Measurements from ENCODE around the gene ITPRIPL1. TPM values are rescaled to one million over a fixed set of nuclear protein-coding genes. Genes with fewer than 3 reads are reported as not detected.
A peak's percentile ranks its signal among the peaks of the same experiment; 100 is the strongest.

ITPRIPL1 gene
- total RNA-seq, 1 experiment from 2014 or later: 1.7 TPM

- TF ChIP-seq, protein P1, sequence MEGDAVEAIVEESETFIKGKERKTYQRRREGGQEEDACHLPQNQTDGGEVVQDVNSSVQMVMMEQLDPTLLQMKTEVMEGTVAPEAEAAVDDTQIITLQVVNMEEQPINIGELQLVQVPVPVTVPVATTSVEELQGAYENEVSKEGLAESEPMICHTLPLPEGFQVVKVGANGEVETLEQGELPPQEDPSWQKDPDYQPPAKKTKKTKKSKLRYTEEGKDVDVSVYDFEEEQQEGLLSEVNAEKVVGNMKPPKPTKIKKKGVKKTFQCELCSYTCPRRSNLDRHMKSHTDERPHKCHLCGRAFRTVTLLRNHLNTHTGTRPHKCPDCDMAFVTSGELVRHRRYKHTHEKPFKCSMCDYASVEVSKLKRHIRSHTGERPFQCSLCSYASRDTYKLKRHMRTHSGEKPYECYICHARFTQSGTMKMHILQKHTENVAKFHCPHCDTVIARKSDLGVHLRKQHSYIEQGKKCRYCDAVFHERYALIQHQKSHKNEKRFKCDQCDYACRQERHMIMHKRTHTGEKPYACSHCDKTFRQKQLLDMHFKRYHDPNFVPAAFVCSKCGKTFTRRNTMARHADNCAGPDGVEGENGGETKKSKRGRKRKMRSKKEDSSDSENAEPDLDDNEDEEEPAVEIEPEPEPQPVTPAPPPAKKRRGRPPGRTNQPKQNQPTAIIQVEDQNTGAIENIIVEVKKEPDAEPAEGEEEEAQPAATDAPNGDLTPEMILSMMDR (IDR thresholded peaks at IDR 0.05; ENCODE audit: unreplicated experiment): no peak
- Mint-ChIP-seq H3K27me3 (ENCODE audit: unreplicated experiment) (peaks cover 50% of the 10 kb centered on the region), H3K27ac (ENCODE audit: unreplicated experiment) (no peak overlapping the region), H3K36me3 (ENCODE audit: insufficient read depth, unreplicated experiment) (peaks cover 12% of the 10 kb centered on the region), H3K9me3 (ENCODE audit: low read depth, unreplicated experiment) (no peaks in the 10 kb centered on the region), H3K4me3 (ENCODE audit: low read depth, unreplicated experiment) (no peak overlapping the region), H3K4me1 (ENCODE audit: low read depth, unreplicated experiment) (no peaks in the 10 kb centered on the region)
- intact Hi-C loops (cut with micrococcal nuclease; ENCODE audit: unreplicated experiment): no loop called here
- BruUV-seq (replicated peaks): no TSS peak
- DNase-seq: no peak
- CTCF ChIA-PET: no interaction called here
Measured at GRCh38 chr2:96318723-96319122, 6.4 kb upstream of the ITPRIPL1 start.

DNA sequence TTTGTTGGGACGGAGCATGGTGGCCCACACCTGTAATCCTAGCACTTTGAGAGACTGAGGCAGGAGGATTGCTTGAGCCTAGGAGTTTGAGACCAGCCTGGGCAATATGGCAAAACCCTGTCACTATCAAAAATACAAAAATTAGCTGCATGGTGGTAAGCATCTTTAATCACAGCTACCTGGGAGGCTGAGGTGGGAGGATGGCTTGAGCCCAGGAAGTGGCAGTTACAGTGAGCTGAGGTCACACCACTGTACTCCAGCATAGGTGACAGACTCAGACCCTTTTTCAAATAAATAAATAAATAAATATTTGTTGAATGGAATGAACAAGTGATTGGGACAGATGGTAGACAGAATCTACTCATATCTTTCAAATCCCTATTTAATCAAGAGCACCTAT lies 5.7 kb upstream of the ITPRIPL1 start:
- TF ChIP-seq, protein P1 (IDR thresholded peaks at IDR 0.05; ENCODE audit: unreplicated experiment): no peak
- H3K27me3 Mint-ChIP-seq (ENCODE audit: unreplicated experiment): peaks cover 50% of the 10 kb centered on the region
- peaks cover 12% of the 10 kb centered on the region for H3K36me3 Mint-ChIP-seq (ENCODE audit: insufficient read depth, unreplicated experiment)
- no peak overlapping the region for H3K4me3 Mint-ChIP-seq (ENCODE audit: low read depth, unreplicated experiment)
- CTCF ChIA-PET: no interaction called here
- H3K27ac Mint-ChIP-seq (ENCODE audit: unreplicated experiment): no peak overlapping the region
- no peak for DNase-seq
- no TSS peak for BruUV-seq (replicated peaks)
- H3K4me1 Mint-ChIP-seq (ENCODE audit: low read depth, unreplicated experiment): no peaks in the 10 kb centered on the region
- no peaks in the 10 kb centered on the region for H3K9me3 Mint-ChIP-seq (ENCODE audit: low read depth, unreplicated experiment)
- intact Hi-C loops (cut with micrococcal nuclease; ENCODE audit: unreplicated experiment): no loop called here

- DNase-seq: no peak
- Mint-ChIP-seq H3K27me3 (ENCODE audit: unreplicated experiment) (peaks cover 50% of the 10 kb centered on the region), H3K4me1 (ENCODE audit: low read depth, unreplicated experiment) (no peaks in the 10 kb centered on the region), H3K36me3 (ENCODE audit: insufficient read depth, unreplicated experiment) (peaks cover 19% of the 10 kb centered on the region), H3K27ac (ENCODE audit: unreplicated experiment) (no peak overlapping the region), H3K4me3 (ENCODE audit: low read depth, unreplicated experiment) (no peak overlapping the region), H3K9me3 (ENCODE audit: low read depth, unreplicated experiment) (no peaks in the 10 kb centered on the region)
- CTCF ChIA-PET: interaction anchor here (1.6 kb wide), 1 partner anchor 21 kb away, joined by 6 read pairs; no protein-coding TSS in a partner anchor
- intact Hi-C loops (cut with micrococcal nuclease; ENCODE audit: unreplicated experiment): no loop called here
- TF ChIP-seq, protein P1 (IDR thresholded peaks at IDR 0.05; ENCODE audit: unreplicated experiment): no peak
- BruUV-seq (replicated peaks): no TSS peak
Measured at GRCh38 chr2:96320326-96320725, 4.8 kb upstream of the ITPRIPL1 start.

DNA sequence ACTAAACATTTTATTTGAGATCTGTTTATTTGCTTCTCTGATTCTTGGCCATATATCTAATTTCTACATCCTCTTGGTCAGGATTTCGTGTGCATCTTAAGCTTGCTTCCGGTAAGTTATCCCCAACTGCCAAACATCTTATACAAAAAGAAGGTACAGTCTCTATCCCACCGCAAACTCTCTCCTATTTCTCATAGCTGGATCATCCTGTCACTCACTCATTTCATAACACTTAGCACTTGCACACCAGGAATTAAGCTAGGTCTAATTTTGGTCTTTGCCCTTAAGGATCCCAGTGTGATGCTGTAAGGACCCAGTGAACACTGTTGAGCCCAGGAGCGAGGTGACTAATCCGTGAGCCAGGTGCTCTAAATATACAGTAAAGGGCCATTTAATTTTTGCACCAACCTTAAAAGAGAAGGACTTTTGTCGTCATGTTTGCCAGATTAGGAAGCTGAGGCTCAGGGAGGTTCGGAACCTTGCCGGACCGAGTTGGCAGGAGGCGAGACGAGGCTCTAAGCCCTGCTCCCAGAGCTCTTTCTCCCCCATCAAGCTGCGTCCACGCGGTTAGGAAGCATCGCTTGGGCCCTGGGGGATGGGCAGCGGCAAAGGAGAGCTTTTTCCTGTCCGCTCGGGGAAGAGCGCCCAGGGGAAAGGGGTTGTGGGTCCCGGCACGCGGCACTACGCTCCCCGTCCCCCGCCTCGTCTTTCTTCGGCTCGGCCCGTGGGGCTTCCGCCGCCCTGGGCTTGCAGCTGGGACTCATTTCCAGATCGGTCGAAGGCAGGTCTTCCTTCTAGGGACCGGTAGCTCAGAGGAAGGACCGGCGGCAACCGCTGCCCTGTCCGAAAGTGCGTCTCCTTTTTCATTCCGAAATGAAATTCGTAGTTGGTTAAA lies 4.1 kb upstream of the ITPRIPL1 start:
- no TSS peak for BruUV-seq (replicated peaks)
- no peaks in the 10 kb centered on the region for H3K9me3 Mint-ChIP-seq (ENCODE audit: low read depth, unreplicated experiment)
- no peak overlapping the region for H3K27ac Mint-ChIP-seq (ENCODE audit: unreplicated experiment)
- CTCF ChIA-PET: interaction anchor here (0.5 to 1.6 kb wide), 7 partner anchors 15 to 328 kb away, joined by 3 to 6 read pairs (median 4); partner anchors contain the start of gene NCAPH
- peak overlapping the region; percentile 78 for H3K4me3 Mint-ChIP-seq (ENCODE audit: low read depth, unreplicated experiment)
- peak; percentile 15 for DNase-seq
- intact Hi-C loops (cut with micrococcal nuclease; ENCODE audit: unreplicated experiment): no loop called here
- H3K27me3 Mint-ChIP-seq (ENCODE audit: unreplicated experiment): peaks cover 50% of the 10 kb centered on the region
- TF ChIP-seq, protein P1 (IDR thresholded peaks at IDR 0.05; ENCODE audit: unreplicated experiment): no peak
- peaks cover 23% of the 10 kb centered on the region for H3K36me3 Mint-ChIP-seq (ENCODE audit: insufficient read depth, unreplicated experiment)
- no peaks in the 10 kb centered on the region for H3K4me1 Mint-ChIP-seq (ENCODE audit: low read depth, unreplicated experiment)
